A549 (cell line): ENCODE data around the gene TMEM51.

Experiments used
- BCL3 ChIP-seq: fragments of >200 bp; sonication (Bioruptor Twin); formaldehyde crosslinking; IDR thresholded peaks from 3 replicates; pipeline ENCODE4 v1.6.1; 2016
- CEBPB ChIP-seq, 2 experiments: fragments of >200 bp in 1 of 2; sonication (Bioruptor Twin) in 1 of 2; formaldehyde crosslinking in 1 of 2; IDR thresholded peaks; 2 replicates each; pipeline ENCODE4 v1.6.1; 2012 to 2016
- CHD2 ChIP-seq: fragments of 150-350 bp; IDR thresholded peaks from 2 replicates; pipeline ENCODE4 v1.6.1; 2014; ENCODE audit warnings: low read length; ENCODE audit not compliant: partially characterized antibody
- CTCF ChIP-seq: fragments of >200 bp; sonication (Bioruptor Twin); formaldehyde crosslinking; IDR thresholded peaks from 3 replicates; pipeline ENCODE4 v1.5.1; 2016
- EP300 ChIP-seq, 2 experiments: fragments of >200 bp; sonication (Bioruptor Twin); formaldehyde crosslinking; IDR thresholded peaks; 2 replicates in 1 of 2; 3 replicates in 1 of 2; pipeline ENCODE4 v1.6.1; 2016 to 2017
- FOSL2 ChIP-seq, 2 experiments: fragments of 450-650 bp in 1 of 2; fragments of >200 bp in 1 of 2; sonication (Bioruptor Twin) in 1 of 2; formaldehyde crosslinking; IDR thresholded peaks; 2 replicates each; pipeline versions ENCODE4 v1.5.0 to v1.6.1; 2016 to 2020; ENCODE audit warnings: mild to moderate bottlenecking in 1 of 2, moderate library complexity in 1 of 2
- HDAC2 ChIP-seq: fragments of 200-600 bp; sonication (generic); IDR thresholded peaks from 2 replicates; pipeline ENCODE4 v1.6.1; 2016
- MAFK ChIP-seq: fragments of 450-650 bp; IDR thresholded peaks from 2 replicates; pipeline ENCODE4 v1.6.1; 2014; ENCODE audit not compliant: partially characterized antibody
- PBX3 ChIP-seq: IDR thresholded peaks from 2 replicates; pipeline ENCODE4 v1.6.1; 2012
- POLR2A ChIP-seq: IDR thresholded peaks from 2 replicates; pipeline ENCODE4 v1.6.1; 2012; ENCODE audit warnings: mild to moderate bottlenecking, low read length
- REST ChIP-seq: fragments of 200-600 bp; sonication (generic); IDR thresholded peaks from 2 replicates; pipeline ENCODE4 v1.6.1; 2016; ENCODE audit warnings: antibody characterized with exemption, mild to moderate bottlenecking, moderate library complexity
- SMC3 ChIP-seq: fragments of >200 bp; sonication (Bioruptor Twin); formaldehyde crosslinking; IDR thresholded peaks from 3 replicates; pipeline ENCODE4 v1.6.1; 2018; ENCODE audit warnings: inconsistent platforms
- USF2 ChIP-seq: fragments of 450-650 bp; IDR thresholded peaks from 2 replicates; pipeline ENCODE4 v1.6.1; 2014; ENCODE audit warnings: antibody characterized with exemption
- ZFP36 ChIP-seq: fragments of 450-650 bp; IDR thresholded peaks from 2 replicates; pipeline ENCODE4 v1.6.1; 2014; ENCODE audit warnings: borderline replicate concordance; ENCODE audit not compliant: partially characterized antibody

GRCh38 chr1:15139654-15140350 is 13.7 kb upstream of the TMEM51 start:
- TF ChIP-seq CTCF (no peak), BCL3 (no peak), MAFK (no peak), POLR2A (no peak), EP300 (IDR thresholded peaks at IDR 0.05) (no peak), USF2 (no peak), REST (no peak), ZFP36 (no peak), PBX3 (no peak), CHD2 (no peak), SMC3 (no peak), HDAC2 (no peak), CEBPB (IDR thresholded peaks at IDR 0.05) (no peak), FOSL2 (IDR thresholded peaks at IDR 0.05) (no peak), FOSL2 (CRISPR knock-in tag; IDR thresholded peaks at IDR 0.05) (no peak)
